Measurements from ENCODE around the gene RNPEPL1.
A peak's percentile ranks its signal among the peaks of the same experiment; 100 is the strongest.

RNPEPL1 gene

DNA sequence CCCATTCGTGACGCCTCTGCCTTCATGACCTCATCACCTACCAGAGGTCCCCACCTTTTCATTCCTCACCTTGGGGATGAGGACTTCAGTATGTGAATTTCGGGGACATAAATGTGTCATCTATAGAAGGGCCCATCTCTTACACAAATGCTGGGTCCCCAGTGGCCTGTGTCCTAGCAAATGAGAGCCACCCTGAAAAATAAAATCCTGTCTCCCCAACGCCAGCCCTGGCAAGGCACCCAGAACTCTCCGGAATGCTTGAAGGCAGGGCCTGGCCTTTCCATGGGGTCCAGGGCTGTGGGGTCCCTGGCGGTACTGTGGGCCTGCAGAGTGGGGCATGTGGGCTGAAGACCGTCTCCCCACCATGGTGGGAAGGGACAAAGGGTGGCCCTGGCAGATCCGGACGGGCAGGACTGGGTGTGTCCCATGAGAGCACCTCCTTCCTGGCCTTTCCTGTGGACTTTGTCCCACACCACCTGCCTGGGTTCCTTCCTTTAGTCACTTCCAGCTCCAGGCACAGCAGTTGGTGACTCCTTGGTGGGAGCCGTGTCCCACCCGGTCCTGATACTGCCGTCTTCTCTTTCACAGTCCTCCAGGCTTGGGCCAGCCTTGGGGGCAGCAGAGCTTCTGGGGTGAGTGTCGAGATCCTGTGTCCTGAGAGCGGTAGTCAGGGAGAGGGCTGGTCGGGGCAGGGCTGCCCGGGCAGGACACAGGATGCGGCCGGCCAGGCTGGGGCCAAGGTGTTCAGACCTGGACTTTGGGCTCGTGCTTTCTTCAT lies 36.8 kb downstream of the RNPEPL1 start:
- intact Hi-C loops (cut with DNase I; ENCODE audit: low total_unique reads): no loop called here
- no peak for TF ChIP-seq CTCF (IDR thresholded peaks at IDR 0.05)
- H3K4me3 ChIP-seq: no peak overlapping the region
- H3K36me3 ChIP-seq: peaks cover 0 to 23% (median 0%) of the 10 kb centered on the region in 3 donors
- H3K27ac ChIP-seq: no peak overlapping the region
- H3K4me1 ChIP-seq: peaks cover 0 to 7% (median 3%) of the 10 kb centered on the region in 4 donors
- peak in 1 of 2 donors; percentile 52 for DNase-seq
- no peaks in the 10 kb centered on the region for H3K9me3 ChIP-seq
- H3K27me3 ChIP-seq: no peaks in the 10 kb centered on the region

GRCh38 chr2:240605867-240606743 lies 37.8 kb downstream of the RNPEPL1 start:
- H3K27me3 ChIP-seq: no peaks in the 10 kb centered on the region
- intact Hi-C loops (cut with DNase I; ENCODE audit: low total_unique reads): no loop called here
- H3K36me3 ChIP-seq: peaks cover 0 to 13% (median 0%) of the 10 kb centered on the region in 3 donors
- peaks cover 0 to 7% (median 3%) of the 10 kb centered on the region in 4 donors for H3K4me1 ChIP-seq
- peak in 1 of 2 donors; percentile 55 for DNase-seq
- no peak for TF ChIP-seq CTCF (IDR thresholded peaks at IDR 0.05)
- no peak overlapping the region for H3K27ac ChIP-seq
- no peaks in the 10 kb centered on the region for H3K9me3 ChIP-seq
- no peak overlapping the region for H3K4me3 ChIP-seq

GRCh38 chr2:240611601-240612210 lies 43.4 kb downstream of the RNPEPL1 start:
- intact Hi-C loops (cut with DNase I; ENCODE audit: low total_unique reads): no loop called here

DNA sequence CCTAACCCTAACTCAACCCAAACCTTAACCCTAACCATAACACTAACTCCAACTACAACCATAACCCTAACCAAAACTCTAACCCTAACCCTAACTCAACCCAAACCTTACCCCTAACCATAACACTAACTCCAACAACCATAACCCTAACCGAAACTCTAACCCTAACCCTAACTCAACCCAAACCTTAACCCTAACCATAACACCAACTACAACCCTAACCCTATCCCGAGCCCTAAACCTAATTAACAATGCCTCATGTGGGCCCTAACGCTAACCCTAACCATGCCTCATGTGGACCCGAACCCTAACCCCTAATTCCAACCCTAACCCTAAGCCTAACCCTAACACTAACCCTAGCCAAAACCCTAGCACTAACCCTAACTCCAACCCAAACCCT lies 45.5 kb downstream of the RNPEPL1 start:
- DNase-seq: no peak
- no peaks in the 10 kb centered on the region for H3K9me3 ChIP-seq
- no peak overlapping the region for H3K4me3 ChIP-seq
- H3K27me3 ChIP-seq: no peaks in the 10 kb centered on the region
- no peak for TF ChIP-seq CTCF (IDR thresholded peaks at IDR 0.05)
- intact Hi-C loops (cut with DNase I; ENCODE audit: low total_unique reads): no loop called here
- H3K36me3 ChIP-seq: peaks cover 0 to 7% (median 0%) of the 10 kb centered on the region in 3 donors
- H3K4me1 ChIP-seq: no peaks in the 10 kb centered on the region
- H3K27ac ChIP-seq: no peak overlapping the region

More at GRCh38 chr2:240611601-240612210, 43.4 kb downstream of the RNPEPL1 start:
- TF ChIP-seq CTCF (IDR thresholded peaks at IDR 0.05): no peak
- no peak overlapping the region for H3K27ac ChIP-seq
- H3K4me3 ChIP-seq: no peak overlapping the region
- no peaks in the 10 kb centered on the region for H3K27me3 ChIP-seq
- DNase-seq: no peak
- H3K9me3 ChIP-seq: no peaks in the 10 kb centered on the region
- peaks cover 0 to 7% (median 0%) of the 10 kb centered on the region in 3 donors for H3K36me3 ChIP-seq
- H3K4me1 ChIP-seq: no peaks in the 10 kb centered on the region

- no peaks in the 10 kb centered on the region for H3K9me3 ChIP-seq
- intact Hi-C loops (cut with DNase I; ENCODE audit: low total_unique reads): no loop called here
- H3K4me1 ChIP-seq: no peaks in the 10 kb centered on the region
- H3K4me3 ChIP-seq: no peak overlapping the region
- TF ChIP-seq CTCF (IDR thresholded peaks at IDR 0.05): no peak
- no peak for DNase-seq
- H3K27me3 ChIP-seq: no peaks in the 10 kb centered on the region
- no peak overlapping the region for H3K27ac ChIP-seq
- H3K36me3 ChIP-seq: peaks cover 0 to 13% (median 0%) of the 10 kb centered on the region in 3 donors
These were observed 46.1 kb downstream of the RNPEPL1 start for GRCh38 chr2:240614391-240614790.
